Measurements from ENCODE around the gene SETDB1. TPM values are rescaled to one million over a fixed set of nuclear protein-coding genes. Genes with fewer than 3 reads are reported as not detected.

Gene SETDB1
- total and polyA plus RNA-seq, 2 of the 13 experiments (the other 11 are each of a cell fraction or from before 2014, with no cell fraction given): 33.1 to 34.6 TPM

GRCh38 chr1:151006327-151007052, 80.3 kb downstream of the SETDB1 start, which contains the start of gene MINDY1 (continued):
- 0 out of 2 replicates have a peak, but pooled peaks have one; percentile 6 for TF ChIP-seq MTA1 (CRISPR knock-in tag; IDR thresholded peaks at IDR 0.05; ENCODE audit: borderline replicate concordance)
- 0 out of 2 replicates have a peak, but pooled peaks have one; percentile 55 for TF ChIP-seq ZBTB37 (CRISPR knock-in tag; IDR thresholded peaks at IDR 0.05)
- peak; percentile 51 to 85; a peak in 3 of 4 replicates for TF ChIP-seq POLR2A (IDR thresholded peaks at IDR 0.05; ENCODE audit: insufficient read depth in 1 of 2, low read depth in 2 of 2, low read length in 2 of 2)
- peak in 1 of 2 experiments; percentile 63; a peak in 2 of 4 replicates for TF ChIP-seq KLF16 (CRISPR knock-in tag; IDR thresholded peaks at IDR 0.05)
- TF ChIP-seq SRSF1 (optimal IDR thresholded peaks at IDR 0.05; ENCODE audit: low read depth, low read length): peak; percentile 38
- no peak for TF ChIP-seq MXD3 (CRISPR knock-in tag; IDR thresholded peaks at IDR 0.05)
- TF ChIP-seq PHF21A (CRISPR knock-in tag; IDR thresholded peaks at IDR 0.05): 0 out of 2 replicates have a peak, but pooled peaks have one; percentile 35
- TF ChIP-seq RNF219 (CRISPR knock-in tag; IDR thresholded peaks at IDR 0.05): 0 out of 2 replicates have a peak, but pooled peaks have one; percentile 43
- peak; percentile 30 for TF ChIP-seq ASH2L (IDR thresholded peaks at IDR 0.05; ENCODE audit: insufficient read length, low read depth, low read length)
- TF ChIP-seq GATA4 (IDR thresholded peaks at IDR 0.05; ENCODE audit: borderline replicate concordance, low read depth): no peak
- TF ChIP-seq ARID5B (CRISPR knock-in tag; IDR thresholded peaks at IDR 0.05): peak; percentile 50; the same call in 1 of the 2 replicates
- TF ChIP-seq ZNF687 (CRISPR knock-in tag; IDR thresholded peaks at IDR 0.05): peak; percentile 64
